H1 (cell line): ENCODE data around the gene SHPK. TPM values are rescaled to one million over a fixed set of nuclear protein-coding genes. Genes with fewer than 3 reads are reported as not detected.

Experiments
- CTCF ChIA-PET: fragments of 300-600 bp; sonication (Branson Sonifier 250); formaldehyde crosslinking; loops from one replicate; lab custom pipeline; 2021; ENCODE audit not compliant: partially characterized antibody; lab: Charles Lee
- POLR2A ChIA-PET: fragments of 300-600 bp; sonication (Branson Sonifier 250); formaldehyde crosslinking; loops from one replicate; lab custom pipeline; 2021; ENCODE audit warnings: inconsistent platforms; ENCODE audit not compliant: partially characterized antibody; lab: Charles Lee
- DNase-seq, 2 experiments: peaks; one replicate each; pipeline versions ENCODE4 v3.0.0 to v3.0.0-alpha.2; 2010 to 2022; ENCODE audit warnings: low spot score in 2 of 2, low read depth in 1 of 2, mixed read lengths in 1 of 2
- FAIRE-seq: peaks from 2 replicates; lab custom pipeline; 2011; peaks lifted over from hg19 to GRCh38; lab: Jason Lieb, UNC
- H2AFZ ChIP-seq: 2 replicates; pipeline ENCODE4 v1.8.1; 2012; ENCODE audit warnings: low read length, inconsistent platforms
- H2AK5ac ChIP-seq: 2 replicates; pipeline ENCODE4 v1.6.1; 2013; ENCODE audit warnings: low read depth, low read length
- H2BK120ac ChIP-seq: replicated peaks from 2 replicates; pipeline ENCODE3; 2013; ENCODE audit warnings: low read depth, low read length, inconsistent platforms
- H2BK12ac ChIP-seq: 2 replicates; pipeline ENCODE4 v1.6.1; 2013; ENCODE audit warnings: low read depth, low read length
- H2BK15ac ChIP-seq: 2 replicates; pipeline ENCODE4 v1.6.1; 2013; ENCODE audit warnings: low read length
- H2BK20ac ChIP-seq: 2 replicates; pipeline ENCODE4 v1.6.1; 2013; ENCODE audit warnings: low read length
- H2BK5ac ChIP-seq: 2 replicates; pipeline ENCODE4 v1.6.1; 2013; ENCODE audit warnings: low read depth, low read length
- H3K14ac ChIP-seq: 2 replicates; pipeline ENCODE4 v1.6.1; 2013; ENCODE audit warnings: inconsistent platforms; ENCODE audit not compliant: insufficient read length
- H3K18ac ChIP-seq: 2 replicates; pipeline ENCODE4 v1.6.1; 2013; ENCODE audit warnings: low read length; ENCODE audit errors: extremely low read depth
- H3K23ac ChIP-seq: 2 replicates; pipeline ENCODE4 v1.6.1; 2013; ENCODE audit warnings: inconsistent platforms; ENCODE audit not compliant: insufficient read length
- H3K23me2 ChIP-seq: 2 replicates; pipeline ENCODE4 v1.6.1; 2013; ENCODE audit warnings: low read depth, low read length
- H3K27ac ChIP-seq: 2 replicates; pipeline ENCODE4 v1.6.1; 2011; ENCODE audit warnings: low read depth, low read length, inconsistent platforms
- H3K27me3 ChIP-seq, 4 experiments: replicated peaks in 1 of 4; 1 replicate in 1 of 4; 2 replicates in 3 of 4; pipeline versions ENCODE4 v1.6.1 to v1.8.1; 2011 to 2013; ENCODE audit warnings: low read length in 3 of 4, mild to moderate bottlenecking in 3 of 4, inconsistent platforms in 2 of 4, mixed read lengths in 2 of 4, moderate library complexity in 1 of 4; ENCODE audit not compliant: control insufficient read depth in 3 of 4, insufficient read depth in 3 of 4; ENCODE audit errors: extremely low read depth in 1 of 4
- H3K36me3 ChIP-seq, 4 experiments: 2 replicates each; pipeline versions ENCODE4 v1.6.1 to v1.8.1; 2011 to 2013; ENCODE audit warnings: mild to moderate bottlenecking in 4 of 4, low read length in 3 of 4, moderate library complexity in 2 of 4, control low read depth in 1 of 4, inconsistent platforms in 1 of 4; ENCODE audit not compliant: insufficient read depth in 4 of 4, control insufficient read depth in 2 of 4
- H3K4ac ChIP-seq: replicated peaks from 2 replicates; pipeline ENCODE3; 2013; ENCODE audit warnings: low read length, low read depth, mixed read lengths, inconsistent platforms; ENCODE audit not compliant: insufficient read length
- H3K4me1 ChIP-seq, 4 experiments: replicated peaks in 1 of 4; 1 replicate in 1 of 4; 2 replicates in 3 of 4; pipeline versions ENCODE4 v1.6.1 to v1.8.1; 2011 to 2013; ENCODE audit warnings: low read length in 3 of 4, inconsistent platforms in 2 of 4, mixed read lengths in 1 of 4; ENCODE audit not compliant: insufficient read depth in 4 of 4, control insufficient read depth in 3 of 4
- H3K4me2 ChIP-seq, 2 experiments: 2 replicates each; pipeline versions ENCODE4 v1.6.1 to v1.8.1; 2011 to 2013; ENCODE audit warnings: low read depth in 2 of 2, low read length in 2 of 2, control low read depth in 1 of 2, inconsistent platforms in 1 of 2, mild to moderate bottlenecking in 1 of 2; ENCODE audit not compliant: insufficient read depth in 1 of 2
- H3K4me3 ChIP-seq, 4 experiments: fragments of 200-600, 300-600 bp in 1 of 4; sonication (generic), shearing (Covaris generic), sonication (Bioruptor Twin) in 1 of 4; 2 replicates each; pipeline versions ENCODE4 v1.5.1 to v1.8.1; 2011 to 2016; ENCODE audit warnings: low read length in 4 of 4, low read depth in 3 of 4, control low read depth in 2 of 4, inconsistent platforms in 2 of 4, mild to moderate bottlenecking in 2 of 4, mixed read lengths in 1 of 4, moderate library complexity in 1 of 4; ENCODE audit not compliant: insufficient read depth in 2 of 4; ENCODE audit errors: extremely low read depth in 1 of 4
- H3K56ac ChIP-seq: replicated peaks from 2 replicates; pipeline ENCODE3; 2013; ENCODE audit warnings: low read depth, mild to moderate bottlenecking, mixed read lengths, low read length, inconsistent platforms; ENCODE audit not compliant: insufficient read length
- H3K79me1 ChIP-seq: 2 replicates; pipeline ENCODE4 v1.6.1; 2013; ENCODE audit warnings: low read depth, low read length, control low read depth
- H3K79me2 ChIP-seq, 2 experiments: 2 replicates each; pipeline versions ENCODE4 v1.6.1 to v1.8.1; 2012 to 2013; ENCODE audit warnings: low read length in 2 of 2, mild to moderate bottlenecking in 2 of 2, inconsistent platforms in 1 of 2; ENCODE audit not compliant: insufficient read depth in 2 of 2, control insufficient read depth in 1 of 2
- H3K9ac ChIP-seq, 4 experiments: replicated peaks in 1 of 4; 1 replicate in 1 of 4; 2 replicates in 3 of 4; pipeline versions ENCODE4 v1.6.1 to v1.8.1; 2011 to 2013; ENCODE audit warnings: low read depth in 3 of 4, low read length in 3 of 4, control low read depth in 2 of 4, mild to moderate bottlenecking in 2 of 4, moderate library complexity in 2 of 4, inconsistent platforms in 1 of 4; ENCODE audit errors: extremely low read depth in 1 of 4
- H3K9me3 ChIP-seq, 2 experiments: 2 replicates each; pipeline versions ENCODE4 v1.6.1 to v1.8.1; 2012 to 2013; ENCODE audit warnings: mild to moderate bottlenecking in 2 of 2, moderate library complexity in 2 of 2, control low read depth in 1 of 2, inconsistent platforms in 1 of 2, low read depth in 1 of 2, low read length in 1 of 2, mixed read lengths in 1 of 2; ENCODE audit not compliant: insufficient read depth in 2 of 2
- H4K20me1 ChIP-seq, 2 experiments: replicated peaks in 1 of 2; 2 replicates each; pipeline versions ENCODE3 to v1.8.1; 2011 to 2013; ENCODE audit warnings: inconsistent platforms in 2 of 2, low read length in 2 of 2, mild to moderate bottlenecking in 1 of 2; ENCODE audit not compliant: insufficient read depth in 2 of 2, control insufficient read depth in 1 of 2
- H4K5ac ChIP-seq: 2 replicates; pipeline ENCODE4 v1.6.1; 2013; ENCODE audit warnings: low read length, low read depth, mixed read lengths, inconsistent platforms; ENCODE audit not compliant: insufficient read length
- H4K8ac ChIP-seq: 2 replicates; pipeline ENCODE4 v1.8.0; 2013; ENCODE audit warnings: mild to moderate bottlenecking, moderate library complexity, low read length, inconsistent platforms; ENCODE audit not compliant: insufficient read depth; ENCODE audit errors: extremely low read depth
- H4K91ac ChIP-seq: replicated peaks from 2 replicates; pipeline ENCODE3; 2013; ENCODE audit warnings: low read length, mixed read lengths, inconsistent platforms; ENCODE audit not compliant: insufficient read length
- ASH2L ChIP-seq: fragments of 200-600, 300-600 bp; sonication (generic); IDR thresholded peaks from one replicate; pipeline ENCODE4 v1.7.1; 2017; ENCODE audit warnings: low read length
- ATF2 ChIP-seq: IDR thresholded peaks from 2 replicates; pipeline ENCODE4 v1.6.1; 2012; ENCODE audit warnings: low read length, inconsistent platforms
- JUN ChIP-seq: IDR thresholded peaks from 2 replicates; pipeline ENCODE4 v1.6.1; 2011; ENCODE audit warnings: low read depth, mild to moderate bottlenecking, improper control_type of control experiment, low read length
- POU5F1 ChIP-seq: IDR thresholded peaks from 2 replicates; pipeline ENCODE4 v1.6.1; 2011; ENCODE audit warnings: low read depth, mild to moderate bottlenecking, low read length, moderate library complexity
- RAD21 ChIP-seq, 2 experiments: IDR thresholded peaks in 1 of 2; conservative IDR thresholded peaks in 1 of 2; 2 replicates each; pipeline ENCODE4 v1.6.1; 2011; ENCODE audit warnings: low read depth in 2 of 2, low read length in 2 of 2, improper control_type of control experiment in 1 of 2, inconsistent platforms in 1 of 2, mild to moderate bottlenecking in 1 of 2, moderate library complexity in 1 of 2
- RNF2 ChIP-seq: fragments of 200-900, 300-1000 bp; sonication (generic); IDR thresholded peaks from 2 replicates; pipeline ENCODE4 v1.7.1; 2016; ENCODE audit warnings: borderline replicate concordance, low read depth, mild to moderate bottlenecking, antibody characterized with exemption, low read length; ENCODE audit not compliant: poor library complexity, severe bottlenecking; ENCODE audit errors: missing control alignments
- SRF ChIP-seq: IDR thresholded peaks from 2 replicates; pipeline ENCODE4 v1.6.1; 2011; ENCODE audit warnings: mild to moderate bottlenecking, low read depth, low read length, moderate library complexity
- TAF1 ChIP-seq: IDR thresholded peaks from 2 replicates; pipeline ENCODE4 v1.6.1; 2011; ENCODE audit warnings: mild to moderate bottlenecking, low read depth, low read length
- USF2 ChIP-seq: IDR thresholded peaks from 2 replicates; pipeline ENCODE4 v1.6.1; 2011; ENCODE audit warnings: low read length, improper control_type of control experiment
- WGBS, 2 experiments: shearing (Covaris generic) in 1 of 2; methylation state at CpG; one replicate each; pipeline versions ENCODE4 v1.1.6 to v1.1.7; 2013 to 2015; ENCODE audit warnings: low lambda C conversion rate in 2 of 2, mixed read lengths in 2 of 2, inconsistent platforms in 1 of 2, low coverage in 1 of 2, missing lambda C conversion rate in 1 of 2; ENCODE audit not compliant: insufficient replicate concordance in 2 of 2, insufficient coverage in 1 of 2, insufficient read length in 1 of 2; ENCODE audit errors: extremely low coverage in 1 of 2, missing lambda C conversion rate in 1 of 2; 5-methylcytosine and 5-hydroxymethylcytosine counted together
- polyA plus RNA-seq, 7 experiments: library from polyadenylated mRNA; depleted of rRNA in 3 of 7; stranded (reverse) in 5 of 7; unstranded in 2 of 7; fragments of >200 nt in 5 of 7; fragments of 200-250 nt in 2 of 7; gene quantifications; 1 replicate in 5 of 7; 2 replicates in 1 of 7; 4 replicates in 1 of 7; pipeline versions ENCODE4 v1.2.1 to v1.2.3, GENCODE V29; 2011 to 2013; ENCODE audit warnings: missing spikeins in 2 of 7, mixed read lengths in 2 of 7
- total RNA-seq: library from RNA; stranded (reverse); fragmentation: NEBNext Ultra II Directional; extraction: Animal tissue kit (Norgen Biotek cat#: 25700); gene quantifications from 2 replicates; pipeline ENCODE4 v1.2.1, GENCODE V29; 2021

The SHPK gene
- total and polyA plus RNA-seq, 2 of the 8 experiments (the other 6 are each of a cell fraction or from before 2014, with no cell fraction given), result 28.6 to 36.7 TPM

GRCh38 chr17:3615160-3615870 lies 20.7 kb downstream of the SHPK start:
- Histone ChIP-seq H4K91ac (no peak overlapping the region), H2BK120ac (no peak overlapping the region), H2BK12ac (no peak overlapping the region), H3K18ac (no peak overlapping the region), H2AFZ (no peak overlapping the region), H3K23ac (no peak overlapping the region), H2BK20ac (no peak overlapping the region), H2AK5ac (no peak overlapping the region), H3K4me2 (no peak overlapping the region), H4K5ac (no peak overlapping the region), H3K27ac (no peak overlapping the region), H2BK5ac (no peak overlapping the region), H4K20me1 (peaks cover 3 to 8% of the 10 kb centered on the region in 2 experiments), H3K9ac (no peak overlapping the region), H3K9me3 (no peaks in the 10 kb centered on the region), H3K27me3 (no peaks in the 10 kb centered on the region), H4K8ac (no peak overlapping the region), H3K36me3 (peaks cover 12 to 57% (median 43%) of the 10 kb centered on the region in 4 experiments), H3K14ac (no peak overlapping the region), H2BK15ac (no peak overlapping the region), H3K23me2 (no peaks in the 10 kb centered on the region), H3K79me1 (no peaks in the 10 kb centered on the region), H3K4me3 (no peak overlapping the region), H3K56ac (no peak overlapping the region), H3K79me2 (no peaks in the 10 kb centered on the region), H3K4ac (no peak overlapping the region), H3K4me1 (no peaks in the 10 kb centered on the region)
- DNase-seq (no peak), FAIRE-seq (no peak)
- ChIA-PET POLR2A (interaction anchor here (1.2 kb wide), 1 partner anchor 9 kb away, joined by 3 read pairs; no protein-coding TSS in a partner anchor), CTCF (interaction anchor here (0.8 to 1.4 kb wide), 2 partner anchors 12 to 67 kb away, joined by 3 to 4 read pairs; no protein-coding TSS in a partner anchor)
- 87% methylated on average over 18 of the region's 18 CpGs; no CpG with 5 or more reads in 1 of the 2 experiments for WGBS, 2 experiments
- TF ChIP-seq USF2 (no peak), RNF2 (no peak), SRF (no peak), ASH2L (no peak), JUN (no peak), POU5F1 (no peak), TAF1 (no peak), ATF2 (no peak), RAD21 (IDR thresholded peaks at IDR 0.05 in 1 of 2, conservative IDR thresholded peaks at IDR 0.05 in 1 of 2; ENCODE audit: low read depth in 2 of 2, low read length in 2 of 2) (no peak)
